ENCODE measurements around the gene RALGAPB.

RALGAPB gene

GRCh38 chr20:38551056-38551626 lies 78.5 kb downstream of the RALGAPB start:
- no peak for DNase-seq

- DNase-seq: no peak
These were observed 82.3 kb downstream of the RALGAPB start for GRCh38 chr20:38554986-38555385.

GRCh38 chr20:38555395-38555794 lies 82.8 kb downstream of the RALGAPB start:
- no peak for DNase-seq

GRCh38 chr20:38557174-38557573 lies 84.5 kb downstream of the RALGAPB start:
- DNase-seq: no peak

- DNase-seq: no peak
These were observed 86.1 kb downstream of the RALGAPB start for GRCh38 chr20:38558596-38559360.

- no peak for DNase-seq
These were observed 87.1 kb downstream of the RALGAPB start for GRCh38 chr20:38559764-38560163.

- DNase-seq: no peak
These were observed 91.3 kb downstream of the RALGAPB start for GRCh38 chr20:38563802-38564431.

GRCh38 chr20:38564680-38565079 lies 92.0 kb downstream of the RALGAPB start:
- DNase-seq: no peak

GRCh38 chr20:38566036-38566598 lies 93.5 kb downstream of the RALGAPB start:
- no peak for DNase-seq

- DNase-seq: no peak
These were observed 97.3 kb downstream of the RALGAPB start for GRCh38 chr20:38569747-38570525.

GRCh38 chr20:38573413-38573812 lies 100.8 kb downstream of the RALGAPB start:
- DNase-seq: peak; percentile 65

- DNase-seq: peak; percentile 53
These were observed 106.7 kb downstream of the RALGAPB start for GRCh38 chr20:38579219-38579910.

GRCh38 chr20:38579921-38580320 lies 107.3 kb downstream of the RALGAPB start:
- DNase-seq: no peak

- DNase-seq: no peak
These were observed 108.4 kb downstream of the RALGAPB start, which contains the start of gene ADIG for GRCh38 chr20:38581013-38581412. ADIG (plus strand) TSS chr20:38581197; CDS start chr20:38581251, 54 bp downstream.

- no peak for DNase-seq
These were observed 109.3 kb downstream of the RALGAPB start for GRCh38 chr20:38581830-38582358.

- no peak for DNase-seq
These were observed 110.7 kb downstream of the RALGAPB start for GRCh38 chr20:38583306-38583705.

- no peak for DNase-seq
These were observed 111.6 kb downstream of the RALGAPB start for GRCh38 chr20:38584099-38584763.

GRCh38 chr20:38585404-38586180 lies 112.9 kb downstream of the RALGAPB start:
- no peak for DNase-seq

- no peak for DNase-seq
These were observed 113.5 kb downstream of the RALGAPB start for GRCh38 chr20:38586181-38586525.

- DNase-seq: no peak
These were observed 115.7 kb downstream of the RALGAPB start for GRCh38 chr20:38588303-38588702.

GRCh38 chr20:38589351-38589750 lies 116.7 kb downstream of the RALGAPB start:
- DNase-seq: no peak

Data from femur (tissue), 1 donor.